Lower lobe of right lung (tissue), 2 donors: ENCODE data around the gene HMMR. TPM values are rescaled to one million over a fixed set of nuclear protein-coding genes. Genes with fewer than 3 reads are reported as not detected.

Experiments used
- ATAC-seq, 2 donors: fragments of 200-7000 bp; cut with Tn5 transposase; one replicate each; pipeline ENCODE4 v1.9.1; 2020 to 2022; ENCODE audit warnings: mild to moderate bottlenecking in 2 of 2, moderate library complexity in 2 of 2
- DNase-seq: peaks from one replicate; pipeline ENCODE4 v3.0.0-alpha.2; 2020
- H3K27ac ChIP-seq: fragments of 200-600 bp; one replicate; pipeline ENCODE4 v1.8.0; 2022
- H3K27me3 ChIP-seq: fragments of 200-600 bp; one replicate; pipeline ENCODE4 v1.8.0; 2022; ENCODE audit warnings: low read depth
- H3K36me3 ChIP-seq: fragments of 200-600 bp; one replicate; pipeline ENCODE4 v1.8.0; 2022; ENCODE audit warnings: mild to moderate bottlenecking
- H3K4me1 ChIP-seq: fragments of 200-600 bp; one replicate; pipeline ENCODE4 v1.8.0; 2022
- H3K4me3 ChIP-seq: fragments of 200-600 bp; one replicate; pipeline ENCODE4 v1.8.0; 2022; ENCODE audit warnings: mild to moderate bottlenecking
- H3K9me3 ChIP-seq: fragments of 200-600 bp; one replicate; pipeline ENCODE4 v1.8.0; 2022
- CTCF ChIP-seq: fragments of 200-600 bp; IDR thresholded peaks from one replicate; pipeline ENCODE4 v1.8.0; 2022; ENCODE audit warnings: antibody characterized with exemption, mild to moderate bottlenecking
- intact Hi-C: fragments of 100-400 bp; cut with DNase I; formaldehyde crosslinking; loops from one replicate; pipeline ENCODE4 v1.11.0; 2022
- total RNA-seq: library from RNA; stranded (reverse); fragmentation: NEBNext Ultra II Directional; extraction: Animal tissue kit (Norgen Biotek cat#: 25700); gene quantifications from one replicate; pipeline ENCODE4 v1.2.1, GENCODE V29; 2021
- donor health status: DM: no; HTN: yes; CAD: no; lungs with severe emphysema.

Gene HMMR
- total RNA-seq, 1 donor from 2014 or later: 1.9 TPM

- ATAC-seq: no peak
- H3K9me3 ChIP-seq: no peaks in the 10 kb centered on the region
- DNase-seq: no peak
- H3K27me3 ChIP-seq: no peaks in the 10 kb centered on the region
- intact Hi-C loops: no loop called here
- H3K27ac ChIP-seq: no peak overlapping the region
- TF ChIP-seq CTCF: no peak
- H3K4me1 ChIP-seq: no peaks in the 10 kb centered on the region
- H3K36me3 ChIP-seq: no peaks in the 10 kb centered on the region
- no peak overlapping the region for H3K4me3 ChIP-seq
These were observed 15.0 kb downstream of the HMMR start for GRCh38 chr5:163475411-163475810.

GRCh38 chr5:163478126-163478981 is 17.9 kb downstream of the HMMR start:
- no peaks in the 10 kb centered on the region for H3K36me3 ChIP-seq
- H3K9me3 ChIP-seq: no peaks in the 10 kb centered on the region
- H3K27me3 ChIP-seq: no peaks in the 10 kb centered on the region
- no peak overlapping the region for H3K4me3 ChIP-seq
- H3K4me1 ChIP-seq: no peaks in the 10 kb centered on the region
- TF ChIP-seq CTCF: no peak
- intact Hi-C loops: no loop called here
- DNase-seq (no peak), ATAC-seq (no peak)
- H3K27ac ChIP-seq: no peak overlapping the region

GRCh38 chr5:163478982-163479271 is 18.5 kb downstream of the HMMR start:
- no peaks in the 10 kb centered on the region for H3K9me3 ChIP-seq
- DNase-seq: no peak
- intact Hi-C loops: no loop called here
- H3K4me1 ChIP-seq: no peaks in the 10 kb centered on the region
- H3K27ac ChIP-seq: no peak overlapping the region
- H3K36me3 ChIP-seq: no peaks in the 10 kb centered on the region
- no peaks in the 10 kb centered on the region for H3K27me3 ChIP-seq
- ATAC-seq: no peak
- no peak for TF ChIP-seq CTCF
- no peak overlapping the region for H3K4me3 ChIP-seq

- no peaks in the 10 kb centered on the region for H3K4me1 ChIP-seq
- no peaks in the 10 kb centered on the region for H3K9me3 ChIP-seq
- no peak overlapping the region for H3K4me3 ChIP-seq
- H3K27me3 ChIP-seq: no peaks in the 10 kb centered on the region
- intact Hi-C loops: no loop called here
- H3K36me3 ChIP-seq: no peaks in the 10 kb centered on the region
- H3K27ac ChIP-seq: no peak overlapping the region
- ATAC-seq (no peak), DNase-seq (no peak)
- TF ChIP-seq CTCF: peak; percentile 12
These were observed 28.8 kb downstream of the HMMR start for GRCh38 chr5:163489055-163489744.

GRCh38 chr5:163489745-163490075 is 29.3 kb downstream of the HMMR start:
- no peak for TF ChIP-seq CTCF
- no peak for ATAC-seq
- H3K4me1 ChIP-seq: no peaks in the 10 kb centered on the region
- H3K36me3 ChIP-seq: no peaks in the 10 kb centered on the region
- H3K4me3 ChIP-seq: no peak overlapping the region
- no peak for DNase-seq
- no peaks in the 10 kb centered on the region for H3K9me3 ChIP-seq
- H3K27ac ChIP-seq: no peak overlapping the region
- H3K27me3 ChIP-seq: no peaks in the 10 kb centered on the region
- intact Hi-C loops: no loop called here
